H9 (cell line): ENCODE measurements around the gene IFNL2. TPM values are rescaled to one million over a fixed set of nuclear protein-coding genes. Genes with fewer than 3 reads are reported as not detected.

Experiments used
- DNase-seq: peaks from one replicate; pipeline ENCODE4 v3.0.0-alpha.2; 2017
- H2AFZ ChIP-seq: one replicate; pipeline ENCODE4 v1.6.1; 2013; ENCODE audit warnings: mild to moderate bottlenecking, low read length, control low read depth, moderate library complexity
- H2AK5ac ChIP-seq: 2 replicates; pipeline ENCODE4 v1.6.1; 2013; ENCODE audit warnings: low read length, control low read depth, mixed read lengths; ENCODE audit not compliant: insufficient read length
- H2BK120ac ChIP-seq: one replicate; pipeline ENCODE4 v1.6.1; 2013; ENCODE audit warnings: low read depth, mild to moderate bottlenecking, low read length, control low read depth, inconsistent platforms; ENCODE audit not compliant: poor library complexity, severe bottlenecking
- H2BK12ac ChIP-seq: 2 replicates; pipeline ENCODE4 v1.6.1; 2013; ENCODE audit warnings: low read length, control low read depth, mixed read lengths, low read depth; ENCODE audit not compliant: insufficient read length
- H2BK15ac ChIP-seq: 2 replicates; pipeline ENCODE4 v1.6.1; 2013; ENCODE audit warnings: low read depth, low read length, control low read depth
- H2BK20ac ChIP-seq: one replicate; pipeline ENCODE4 v1.6.1; 2013; ENCODE audit warnings: low read depth, mild to moderate bottlenecking, low read length, control low read depth, inconsistent platforms; ENCODE audit not compliant: poor library complexity, severe bottlenecking
- H2BK5ac ChIP-seq: 2 replicates; pipeline ENCODE4 v1.6.1; 2013; ENCODE audit warnings: low read length, control low read depth, mixed read lengths; ENCODE audit not compliant: insufficient read length
- H3K14ac ChIP-seq: 2 replicates; pipeline ENCODE4 v1.6.1; 2013; ENCODE audit warnings: low read length, control low read depth; ENCODE audit not compliant: insufficient read depth
- H3K18ac ChIP-seq: 2 replicates; pipeline ENCODE4 v1.6.1; 2013; ENCODE audit warnings: low read depth, mild to moderate bottlenecking, mixed read lengths, low read length, control low read depth; ENCODE audit not compliant: insufficient read length
- H3K23ac ChIP-seq: 2 replicates; pipeline ENCODE4 v1.6.1; 2013; ENCODE audit warnings: low read length, control low read depth, mixed read lengths, low read depth; ENCODE audit not compliant: insufficient read length
- H3K23me2 ChIP-seq: 2 replicates; pipeline ENCODE4 v1.6.1; 2013; ENCODE audit warnings: low read depth, mild to moderate bottlenecking, mixed read lengths, low read length, control low read depth; ENCODE audit not compliant: insufficient read length, poor library complexity, severe bottlenecking
- H3K27ac ChIP-seq: 2 replicates; pipeline ENCODE4 v1.5.1; 2013; ENCODE audit warnings: low read length, control low read depth, mixed read lengths, low read depth; ENCODE audit not compliant: insufficient read length
- H3K27me3 ChIP-seq: 2 replicates; pipeline ENCODE4 v1.6.1; 2013; ENCODE audit warnings: low read length, control low read depth, inconsistent platforms; ENCODE audit not compliant: insufficient read depth
- H3K4ac ChIP-seq: 2 replicates; pipeline ENCODE4 v1.6.1; 2013; ENCODE audit warnings: low read depth, mild to moderate bottlenecking, control low read depth, inconsistent platforms, low read length, moderate library complexity
- H3K4me1 ChIP-seq: 2 replicates; pipeline ENCODE4 v1.6.1; 2013; ENCODE audit warnings: low read length, control low read depth, inconsistent platforms; ENCODE audit not compliant: insufficient read depth
- H3K4me2 ChIP-seq: 2 replicates; pipeline ENCODE4 v1.6.1; 2013; ENCODE audit warnings: low read length, control low read depth, mixed read lengths; ENCODE audit not compliant: insufficient read length, insufficient read depth
- H3K56ac ChIP-seq: 2 replicates; pipeline ENCODE4 v1.6.1; 2013; ENCODE audit warnings: low read depth, mild to moderate bottlenecking, mixed read lengths, low read length, control low read depth; ENCODE audit not compliant: insufficient read length
- H3K79me1 ChIP-seq: 2 replicates; pipeline ENCODE4 v1.6.1; 2013; ENCODE audit warnings: low read depth, mild to moderate bottlenecking, moderate library complexity, low read length, control low read depth, inconsistent platforms; ENCODE audit not compliant: insufficient read depth, poor library complexity, severe bottlenecking
- H3K79me2 ChIP-seq: 2 replicates; pipeline ENCODE4 v1.6.1; 2013; ENCODE audit warnings: low read length, control low read depth, inconsistent platforms; ENCODE audit not compliant: insufficient read depth
- H3K9ac ChIP-seq: 2 replicates; pipeline ENCODE4 v1.6.1; 2013; ENCODE audit warnings: low read length, control low read depth, mixed read lengths; ENCODE audit not compliant: insufficient read length; ENCODE audit errors: extremely low read depth
- H3K9me3 ChIP-seq: one replicate; pipeline ENCODE4 v1.6.1; 2013; ENCODE audit warnings: low read depth, low read length, inconsistent platforms; ENCODE audit not compliant: control insufficient read depth
- H3T11ph ChIP-seq: one replicate; pipeline ENCODE4 v1.6.1; 2013; ENCODE audit warnings: mild to moderate bottlenecking, low read length, control low read depth, inconsistent platforms
- H4K20me1 ChIP-seq: one replicate; pipeline ENCODE4 v1.6.1; 2013; ENCODE audit not compliant: control insufficient read depth, insufficient read length, insufficient read depth
- H4K5ac ChIP-seq: 2 replicates; pipeline ENCODE4 v1.6.1; 2013; ENCODE audit warnings: low read depth, mild to moderate bottlenecking, mixed read lengths, low read length, control low read depth; ENCODE audit not compliant: insufficient read length
- H4K8ac ChIP-seq: replicated peaks from 2 replicates; pipeline ENCODE4 v1.6.1; 2013; ENCODE audit warnings: low read length, control low read depth, mixed read lengths, low read depth; ENCODE audit not compliant: insufficient read length
- H4K91ac ChIP-seq: 2 replicates; pipeline ENCODE4 v1.6.1; 2013; ENCODE audit warnings: low read depth, mild to moderate bottlenecking, moderate library complexity, mixed read lengths, low read length, control low read depth; ENCODE audit not compliant: insufficient read length
- H3K27ac Mint-ChIP-seq, 3 experiments: 2 replicates in 2 of 3; 3 replicates in 1 of 3; pipeline ENCODE4 v1.8.0; 2020 to 2021; ENCODE audit warnings: mixed read lengths in 3 of 3, mild to moderate bottlenecking in 1 of 3, moderate library complexity in 1 of 3
- H3K27me3 Mint-ChIP-seq: 2 replicates; pipeline ENCODE4 v1.8.0; 2021; ENCODE audit warnings: low read depth, mild to moderate bottlenecking, moderate library complexity, mixed read lengths
- H3K36me3 Mint-ChIP-seq, 3 experiments: 2 replicates in 2 of 3; 3 replicates in 1 of 3; pipeline ENCODE4 v1.8.0; 2020 to 2021; ENCODE audit warnings: low read depth in 3 of 3, mixed read lengths in 3 of 3; ENCODE audit not compliant: insufficient read depth in 1 of 3
- H3K4me1 Mint-ChIP-seq, 2 experiments: 2 replicates each; pipeline ENCODE4 v1.8.0; 2020; ENCODE audit warnings: mixed read lengths in 2 of 2
- H3K4me3 Mint-ChIP-seq, 2 experiments: 2 replicates in 1 of 2; 3 replicates in 1 of 2; pipeline ENCODE4 v1.8.0; 2020 to 2021; ENCODE audit warnings: mild to moderate bottlenecking in 2 of 2, mixed read lengths in 2 of 2, moderate library complexity in 1 of 2
- H3K9me3 Mint-ChIP-seq, 2 experiments: 2 replicates in 1 of 2; 3 replicates in 1 of 2; pipeline ENCODE4 v1.8.0; 2020; ENCODE audit warnings: mild to moderate bottlenecking in 2 of 2, mixed read lengths in 2 of 2, moderate library complexity in 1 of 2
- WGBS: extraction: QIAGEN DNeasy Blood & Tissue Kit; methylation state at CpG from one replicate; pipeline ENCODE4 v1.1.7; 2013; ENCODE audit warnings: missing lambda C conversion rate, low lambda C conversion rate, mixed read lengths; ENCODE audit not compliant: insufficient read length; ENCODE audit errors: extremely low coverage; 5-methylcytosine and 5-hydroxymethylcytosine counted together
- total RNA-seq: library from RNA; stranded (reverse); gene quantifications from 2 replicates; pipeline ENCODE4 v1.2.1, GENCODE V29; 2021
- TF ChIP-seq, protein P1 (sequence below): fragments of 200-600 bp; sonication (generic); conservative IDR thresholded peaks from 3 replicates; pipeline ENCODE4 v1.8.0; 2021; ENCODE audit warnings: antibody characterized with exemption, mild to moderate bottlenecking

The IFNL2 gene
- total RNA-seq, 1 experiment from 2014 or later: not detected

DNA sequence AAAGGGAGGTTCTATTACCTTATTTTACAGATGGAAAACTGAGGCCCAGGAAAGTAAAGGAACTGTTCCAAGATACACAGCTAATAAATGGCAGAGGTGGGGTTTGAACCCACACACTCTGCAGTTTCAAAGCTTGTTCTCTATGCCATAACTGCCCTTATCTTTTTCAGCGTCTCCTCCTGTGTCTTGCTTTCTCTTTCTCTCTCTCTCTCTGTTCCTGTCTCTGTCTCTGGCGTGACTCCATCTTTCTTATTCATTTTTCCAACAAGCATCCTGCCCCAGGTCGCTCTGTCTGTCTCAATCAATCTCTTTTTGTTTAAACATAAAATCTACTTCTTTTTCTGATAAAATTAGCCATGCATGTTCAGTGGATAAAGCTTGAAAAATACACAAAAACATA, 16.4 kb upstream of the IFNL2 start:
- no peak overlapping the region for H3T11ph ChIP-seq
- H3K4ac ChIP-seq: no peak overlapping the region
- no peak overlapping the region for H2BK15ac ChIP-seq
- Mint-ChIP-seq H3K27ac (no peak overlapping the region), H3K4me3 (no peak overlapping the region), H3K36me3 (no peaks in the 10 kb centered on the region), H3K9me3 (no peaks in the 10 kb centered on the region), H3K27me3 (peaks cover 95% of the 10 kb centered on the region), H3K4me1 (peaks cover 2 to 5% of the 10 kb centered on the region in 2 experiments; a peak in 2 of 4 replicates)
- H3K79me1 ChIP-seq: no peaks in the 10 kb centered on the region
- H3K79me2 ChIP-seq: no peaks in the 10 kb centered on the region
- no CpG with 5 or more reads among the region's 3 CpGs for WGBS
- H4K5ac ChIP-seq: no peak overlapping the region
- H3K23me2 ChIP-seq: peaks cover 9% of the 10 kb centered on the region
- no peak overlapping the region for H3K23ac ChIP-seq
- no peak overlapping the region for H3K27ac ChIP-seq
- no peak overlapping the region for H2AK5ac ChIP-seq
- no peak for DNase-seq
- no peak overlapping the region for H3K14ac ChIP-seq
- no peaks in the 10 kb centered on the region for H4K20me1 ChIP-seq
- H2BK12ac ChIP-seq: no peak overlapping the region
- no peak overlapping the region for H2AFZ ChIP-seq
- no peak overlapping the region for H3K18ac ChIP-seq
- H3K9me3 ChIP-seq: no peaks in the 10 kb centered on the region
- H3K4me1 ChIP-seq: no peaks in the 10 kb centered on the region
- H2BK120ac ChIP-seq: no peak overlapping the region
- no peak overlapping the region for H3K9ac ChIP-seq
- TF ChIP-seq, protein P1, sequence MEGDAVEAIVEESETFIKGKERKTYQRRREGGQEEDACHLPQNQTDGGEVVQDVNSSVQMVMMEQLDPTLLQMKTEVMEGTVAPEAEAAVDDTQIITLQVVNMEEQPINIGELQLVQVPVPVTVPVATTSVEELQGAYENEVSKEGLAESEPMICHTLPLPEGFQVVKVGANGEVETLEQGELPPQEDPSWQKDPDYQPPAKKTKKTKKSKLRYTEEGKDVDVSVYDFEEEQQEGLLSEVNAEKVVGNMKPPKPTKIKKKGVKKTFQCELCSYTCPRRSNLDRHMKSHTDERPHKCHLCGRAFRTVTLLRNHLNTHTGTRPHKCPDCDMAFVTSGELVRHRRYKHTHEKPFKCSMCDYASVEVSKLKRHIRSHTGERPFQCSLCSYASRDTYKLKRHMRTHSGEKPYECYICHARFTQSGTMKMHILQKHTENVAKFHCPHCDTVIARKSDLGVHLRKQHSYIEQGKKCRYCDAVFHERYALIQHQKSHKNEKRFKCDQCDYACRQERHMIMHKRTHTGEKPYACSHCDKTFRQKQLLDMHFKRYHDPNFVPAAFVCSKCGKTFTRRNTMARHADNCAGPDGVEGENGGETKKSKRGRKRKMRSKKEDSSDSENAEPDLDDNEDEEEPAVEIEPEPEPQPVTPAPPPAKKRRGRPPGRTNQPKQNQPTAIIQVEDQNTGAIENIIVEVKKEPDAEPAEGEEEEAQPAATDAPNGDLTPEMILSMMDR: no peak
- H3K27me3 ChIP-seq: peaks cover 34% of the 10 kb centered on the region; the same call in 1 of the 2 replicates
- H2BK20ac ChIP-seq: no peak overlapping the region
- no peak overlapping the region for H3K56ac ChIP-seq
- H4K91ac ChIP-seq: no peak overlapping the region
- H2BK5ac ChIP-seq: no peak overlapping the region
- no peak overlapping the region for H4K8ac ChIP-seq
- H3K4me2 ChIP-seq: no peak overlapping the region
